Measurements from ENCODE around the gene FBRS.

Gene FBRS

DNA sequence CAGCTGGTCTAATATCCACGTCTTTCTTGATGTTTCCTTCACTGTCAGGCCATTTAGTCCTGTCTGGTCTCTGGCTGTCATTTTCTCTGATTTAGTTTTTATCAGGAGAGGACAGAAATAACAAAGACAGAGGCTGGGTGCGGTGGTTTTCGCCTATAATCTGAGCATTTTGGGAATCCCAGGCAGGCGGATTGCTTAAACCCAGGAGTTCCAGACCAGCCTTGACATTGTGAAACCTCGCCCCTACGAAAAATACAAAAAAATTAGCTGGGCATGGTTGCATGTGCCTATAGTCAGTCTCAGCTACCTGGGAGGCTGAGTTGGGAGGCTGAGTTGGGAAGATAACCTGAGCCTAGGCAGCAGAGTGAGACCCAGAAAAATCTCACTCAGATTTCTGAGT is 47.8 kb downstream of the FBRS start:
- Histone ChIP-seq H3K4me3 (ENCODE audit: low read length) (no peak overlapping the region), H3K27ac (ENCODE audit: low read length) (no peak overlapping the region), H3K9me3 (ENCODE audit: insufficient read depth, low read depth, low read length) (no peaks in the 10 kb centered on the region), H3K36me3 (ENCODE audit: insufficient read depth, low read depth, low read length) (peaks cover 85% of the 10 kb centered on the region), H3K9ac (ENCODE audit: low read depth, low read length) (no peak overlapping the region), H3K27me3 (ENCODE audit: insufficient read depth, low read length) (no peaks in the 10 kb centered on the region), H3K4me1 (ENCODE audit: insufficient read depth, low read length) (no peaks in the 10 kb centered on the region)

GRCh38 chr16:30710971-30711370 is 52.7 kb downstream of the FBRS start:
- Histone ChIP-seq H3K36me3 (ENCODE audit: insufficient read depth, low read depth, low read length) (peaks cover 94% of the 10 kb centered on the region), H3K27me3 (ENCODE audit: insufficient read depth, low read length) (no peaks in the 10 kb centered on the region), H3K9ac (ENCODE audit: low read depth, low read length) (no peak overlapping the region), H3K9me3 (ENCODE audit: insufficient read depth, low read depth, low read length) (no peaks in the 10 kb centered on the region), H3K27ac (ENCODE audit: low read length) (no peak overlapping the region), H3K4me3 (ENCODE audit: low read length) (no peak overlapping the region), H3K4me1 (ENCODE audit: insufficient read depth, low read length) (no peaks in the 10 kb centered on the region)

- peaks cover 94% of the 10 kb centered on the region for H3K36me3 ChIP-seq (ENCODE audit: insufficient read depth, low read depth, low read length)
- no peak overlapping the region for H3K4me3 ChIP-seq (ENCODE audit: low read length)
- no peaks in the 10 kb centered on the region for H3K9me3 ChIP-seq (ENCODE audit: insufficient read depth, low read depth, low read length)
- H3K27ac ChIP-seq (ENCODE audit: low read length), result no peak overlapping the region
- H3K9ac ChIP-seq (ENCODE audit: low read depth, low read length), result no peak overlapping the region
- no peaks in the 10 kb centered on the region for H3K4me1 ChIP-seq (ENCODE audit: insufficient read depth, low read length)
- H3K27me3 ChIP-seq (ENCODE audit: insufficient read depth, low read length), result no peaks in the 10 kb centered on the region
These were observed 53.5 kb downstream of the FBRS start for GRCh38 chr16:30711712-30712111.

DNA sequence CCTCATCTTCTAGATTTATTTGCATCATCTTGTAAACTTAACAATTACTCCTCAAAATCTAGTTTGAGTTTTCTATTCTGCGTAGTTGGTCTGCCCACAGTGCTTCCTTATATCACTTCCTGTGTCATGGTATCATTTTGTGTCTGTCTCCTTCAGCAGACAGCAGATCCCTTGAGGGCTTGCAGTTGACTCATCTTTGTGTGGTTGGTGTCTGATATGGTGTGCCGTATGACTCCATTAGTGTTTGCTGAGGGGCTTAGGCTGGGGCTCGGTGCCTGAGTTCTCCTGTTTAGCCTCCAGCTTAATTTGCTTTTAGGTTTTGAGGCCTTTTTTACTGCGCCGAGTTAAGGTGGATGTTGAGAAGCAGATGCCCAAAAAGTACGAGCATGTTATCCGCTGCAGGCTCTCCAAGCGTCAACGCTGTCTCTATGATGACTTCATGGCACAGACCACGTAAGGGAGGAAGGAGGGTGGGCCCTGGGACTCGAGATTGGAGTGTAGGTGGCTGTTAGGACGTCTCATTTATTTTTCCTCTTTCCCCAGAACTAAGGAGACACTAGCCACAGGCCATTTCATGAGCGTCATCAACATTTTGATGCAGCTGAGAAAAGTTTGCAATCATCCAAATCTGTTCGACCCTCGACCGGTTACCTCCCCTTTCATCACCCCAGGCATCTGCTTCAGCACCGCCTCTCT is 57.7 kb downstream of the FBRS start:
- H3K27ac ChIP-seq (ENCODE audit: low read length), result no peak overlapping the region
- no peaks in the 10 kb centered on the region for H3K27me3 ChIP-seq (ENCODE audit: insufficient read depth, low read length)
- no peak overlapping the region for H3K4me3 ChIP-seq (ENCODE audit: low read length)
- H3K9me3 ChIP-seq (ENCODE audit: insufficient read depth, low read depth, low read length), result no peaks in the 10 kb centered on the region
- peaks cover 89% of the 10 kb centered on the region for H3K36me3 ChIP-seq (ENCODE audit: insufficient read depth, low read depth, low read length)
- no peaks in the 10 kb centered on the region for H3K4me1 ChIP-seq (ENCODE audit: insufficient read depth, low read length)
- no peak overlapping the region for H3K9ac ChIP-seq (ENCODE audit: low read depth, low read length)

GRCh38 chr16:30720086-30720485 is 61.9 kb downstream of the FBRS start:
- Histone ChIP-seq H3K4me1 (ENCODE audit: insufficient read depth, low read length) (no peaks in the 10 kb centered on the region), H3K9me3 (ENCODE audit: insufficient read depth, low read depth, low read length) (no peaks in the 10 kb centered on the region), H3K4me3 (ENCODE audit: low read length) (no peak overlapping the region), H3K9ac (ENCODE audit: low read depth, low read length) (no peak overlapping the region), H3K36me3 (ENCODE audit: insufficient read depth, low read depth, low read length) (peaks cover 94% of the 10 kb centered on the region), H3K27me3 (ENCODE audit: insufficient read depth, low read length) (no peaks in the 10 kb centered on the region), H3K27ac (ENCODE audit: low read length) (no peak overlapping the region)

All from iPS-20b (cell line).